ENCODE measurements around the gene YAP1.

DNA sequence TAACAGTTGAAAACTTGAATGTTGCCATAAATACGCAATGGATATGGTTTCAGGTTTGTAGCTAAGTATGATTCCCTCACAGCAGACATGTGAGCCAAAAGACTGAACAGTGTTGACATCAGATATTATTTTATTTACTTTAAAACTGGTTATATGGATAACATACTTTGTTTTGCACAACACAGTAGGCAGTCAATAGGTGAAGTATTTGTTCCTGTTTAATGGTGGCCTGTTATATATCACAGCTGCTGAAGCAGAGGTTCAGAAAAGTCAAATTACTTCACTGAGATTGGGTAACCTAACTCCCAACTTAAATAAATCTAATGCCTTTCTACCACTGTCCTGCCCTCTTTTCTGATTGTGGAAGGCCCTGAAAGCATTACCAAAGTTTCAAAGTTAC lies 44.6 kb downstream of the YAP1 start:
- TF ChIP-seq, protein P1, sequence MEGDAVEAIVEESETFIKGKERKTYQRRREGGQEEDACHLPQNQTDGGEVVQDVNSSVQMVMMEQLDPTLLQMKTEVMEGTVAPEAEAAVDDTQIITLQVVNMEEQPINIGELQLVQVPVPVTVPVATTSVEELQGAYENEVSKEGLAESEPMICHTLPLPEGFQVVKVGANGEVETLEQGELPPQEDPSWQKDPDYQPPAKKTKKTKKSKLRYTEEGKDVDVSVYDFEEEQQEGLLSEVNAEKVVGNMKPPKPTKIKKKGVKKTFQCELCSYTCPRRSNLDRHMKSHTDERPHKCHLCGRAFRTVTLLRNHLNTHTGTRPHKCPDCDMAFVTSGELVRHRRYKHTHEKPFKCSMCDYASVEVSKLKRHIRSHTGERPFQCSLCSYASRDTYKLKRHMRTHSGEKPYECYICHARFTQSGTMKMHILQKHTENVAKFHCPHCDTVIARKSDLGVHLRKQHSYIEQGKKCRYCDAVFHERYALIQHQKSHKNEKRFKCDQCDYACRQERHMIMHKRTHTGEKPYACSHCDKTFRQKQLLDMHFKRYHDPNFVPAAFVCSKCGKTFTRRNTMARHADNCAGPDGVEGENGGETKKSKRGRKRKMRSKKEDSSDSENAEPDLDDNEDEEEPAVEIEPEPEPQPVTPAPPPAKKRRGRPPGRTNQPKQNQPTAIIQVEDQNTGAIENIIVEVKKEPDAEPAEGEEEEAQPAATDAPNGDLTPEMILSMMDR (IDR thresholded peaks at IDR 0.05; ENCODE audit: borderline replicate concordance, extremely low read depth, low read length, poor library complexity, severe bottlenecking) = no peak
- TF ChIP-seq EZH2 (IDR thresholded peaks at IDR 0.05; ENCODE audit: borderline replicate concordance, low read depth, low read length, severe bottlenecking) = no peak

All from DND-41 (cell line).